Stimulated activated CD8-positive, alpha-beta memory T cell treated with anti-CD3 and anti-CD28 coated beads, Interleukin-7, amount 100 ng/mL, for 24 hours (primary cell): Measurements from ENCODE around the gene COL23A1.

Experiments used
- DNase-seq: peaks from one replicate; pipeline ENCODE4 v3.0.0-alpha.2; 2020; ENCODE audit warnings: low read depth

COL23A1 gene

DNA sequence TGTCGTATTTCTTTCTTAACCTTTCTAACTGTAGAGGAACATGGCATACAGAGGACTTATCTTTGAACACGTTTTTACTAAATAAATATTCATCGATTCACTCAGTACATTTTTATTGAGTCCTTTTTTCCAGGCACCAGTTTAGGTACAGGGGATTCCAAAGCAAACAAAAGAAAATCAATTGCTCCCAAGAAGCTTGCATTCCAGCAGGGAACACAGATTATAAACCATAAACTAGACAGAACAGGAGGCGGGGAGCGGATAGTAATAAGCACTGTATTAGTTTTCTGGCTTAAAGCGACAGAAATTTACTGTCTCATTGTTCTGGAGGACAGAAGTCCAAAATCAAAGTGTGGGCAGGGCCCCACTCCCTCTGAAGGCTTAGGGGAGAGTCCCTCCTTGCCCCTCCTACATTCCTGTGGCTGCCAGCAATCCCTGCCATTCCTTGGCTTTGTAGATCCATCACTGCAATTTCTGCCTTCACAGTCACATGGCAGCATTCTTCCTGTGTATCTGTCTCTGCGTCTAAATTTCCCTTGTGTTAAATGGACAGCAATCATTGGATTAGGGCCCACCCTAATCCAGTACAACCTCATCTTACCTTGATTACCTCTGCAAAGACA, 115.5 kb downstream of the COL23A1 start:
- DNase-seq = no peak

DNA sequence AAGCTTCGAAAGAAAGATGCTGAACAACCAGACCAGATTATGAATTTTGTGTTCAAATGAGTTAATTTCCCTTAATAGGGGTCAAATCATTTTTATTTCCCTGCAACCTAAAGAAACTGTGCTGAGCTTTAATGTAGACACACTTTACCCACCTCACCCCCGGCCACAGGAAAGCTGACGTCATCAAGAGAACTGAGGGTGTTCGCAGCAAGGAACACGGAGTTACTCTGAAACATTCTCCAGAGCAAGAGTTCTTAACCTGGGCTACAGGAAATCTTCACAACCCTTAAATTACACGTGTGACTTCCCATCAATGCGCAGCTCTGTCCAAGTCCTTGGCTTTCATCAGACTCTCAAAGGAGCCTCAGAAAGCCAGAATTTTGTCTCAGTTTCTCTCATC, 116.3 kb downstream of the COL23A1 start:
- DNase-seq = no peak

DNA sequence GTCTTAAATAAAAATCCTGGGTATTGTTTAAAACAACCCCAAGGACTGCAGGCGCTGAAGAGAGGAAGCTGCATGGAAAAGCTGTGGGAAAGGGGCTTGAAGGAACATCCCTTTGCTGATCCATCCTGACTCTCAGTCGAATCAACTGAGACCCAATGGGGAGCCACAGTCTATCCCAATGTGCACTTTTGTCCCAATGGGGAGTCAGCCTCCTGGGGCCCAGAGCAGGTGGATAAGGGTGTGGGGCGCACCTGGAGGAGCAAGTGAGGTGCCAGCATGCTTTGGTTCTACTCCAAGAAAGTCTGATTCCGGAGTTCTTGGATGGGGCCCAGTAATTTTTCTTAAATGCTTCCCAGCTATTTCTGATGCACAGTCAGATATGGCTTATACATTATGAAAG, 118.1 kb downstream of the COL23A1 start:
- no peak for DNase-seq

DNA sequence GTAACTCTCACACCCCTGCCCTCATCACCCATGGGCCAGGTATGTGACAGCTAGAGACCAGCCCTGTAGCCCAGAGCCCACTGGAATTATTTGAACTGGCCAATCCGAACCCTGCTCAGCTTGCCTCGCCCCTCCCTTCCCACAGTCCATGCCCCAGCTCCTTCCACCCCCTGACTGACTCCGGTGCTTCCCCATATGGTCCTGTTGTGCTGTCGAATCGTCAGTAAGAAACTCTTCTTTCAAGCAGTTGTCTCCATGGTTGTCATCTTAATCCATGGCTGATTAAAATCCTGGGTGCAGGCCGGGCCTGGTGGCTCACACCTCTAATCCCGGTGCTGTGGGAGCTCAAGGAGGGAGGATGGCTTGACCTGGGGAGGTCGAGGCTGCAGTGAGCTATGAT, 118.5 kb downstream of the COL23A1 start:
- no peak for DNase-seq

DNA sequence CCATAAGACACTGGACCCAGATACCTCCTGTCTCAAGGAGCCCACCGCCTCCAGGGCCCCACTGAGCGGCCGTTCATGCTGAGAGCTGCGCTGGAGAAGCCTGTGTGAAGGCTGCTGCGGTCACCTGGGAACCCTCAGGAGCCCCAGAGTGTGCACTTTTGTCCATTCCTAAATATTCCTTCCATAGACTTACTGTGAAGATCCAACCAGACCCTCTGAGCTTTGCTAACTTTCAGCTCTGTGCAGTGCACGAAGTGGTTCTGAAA, 119.5 kb downstream of the COL23A1 start:
- no peak for DNase-seq

DNA sequence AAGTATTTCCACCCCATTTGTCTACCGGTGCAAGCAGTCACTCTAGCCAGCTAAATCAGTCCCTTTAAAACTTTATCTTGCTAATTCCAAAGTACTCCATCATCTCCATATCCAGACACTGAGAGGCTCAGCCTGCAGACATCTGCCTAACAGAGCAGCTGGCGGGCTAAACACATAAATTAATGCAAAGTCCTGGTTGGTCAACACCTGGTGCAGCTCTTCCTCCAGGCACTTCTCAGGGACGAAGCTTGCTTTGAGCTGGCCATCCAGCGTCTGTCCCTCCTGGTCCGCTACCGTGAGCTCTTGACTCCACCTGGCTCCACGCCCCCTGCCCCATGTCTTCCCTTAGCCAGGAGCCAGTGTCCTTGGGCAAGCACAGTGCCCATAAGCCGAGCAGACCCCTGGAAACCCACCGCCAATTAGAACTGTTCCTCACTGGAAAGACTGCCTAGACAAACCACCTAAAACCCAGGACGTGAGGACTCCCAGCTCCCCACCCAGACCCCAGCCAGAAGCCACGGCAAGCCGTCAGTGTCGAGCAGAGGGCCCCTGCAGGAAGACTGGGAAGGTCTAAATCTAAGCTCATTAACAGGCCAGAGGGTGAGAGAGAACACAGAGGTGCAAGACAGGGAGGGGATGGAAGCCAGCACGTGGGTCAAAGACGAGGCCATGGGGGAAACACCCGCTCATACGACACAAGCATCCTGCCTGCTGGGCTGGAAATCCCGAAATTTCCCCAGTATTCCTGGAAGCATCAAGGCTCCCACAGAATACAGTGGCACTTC, 120.0 kb downstream of the COL23A1 start:
- DNase-seq = no peak

DNA sequence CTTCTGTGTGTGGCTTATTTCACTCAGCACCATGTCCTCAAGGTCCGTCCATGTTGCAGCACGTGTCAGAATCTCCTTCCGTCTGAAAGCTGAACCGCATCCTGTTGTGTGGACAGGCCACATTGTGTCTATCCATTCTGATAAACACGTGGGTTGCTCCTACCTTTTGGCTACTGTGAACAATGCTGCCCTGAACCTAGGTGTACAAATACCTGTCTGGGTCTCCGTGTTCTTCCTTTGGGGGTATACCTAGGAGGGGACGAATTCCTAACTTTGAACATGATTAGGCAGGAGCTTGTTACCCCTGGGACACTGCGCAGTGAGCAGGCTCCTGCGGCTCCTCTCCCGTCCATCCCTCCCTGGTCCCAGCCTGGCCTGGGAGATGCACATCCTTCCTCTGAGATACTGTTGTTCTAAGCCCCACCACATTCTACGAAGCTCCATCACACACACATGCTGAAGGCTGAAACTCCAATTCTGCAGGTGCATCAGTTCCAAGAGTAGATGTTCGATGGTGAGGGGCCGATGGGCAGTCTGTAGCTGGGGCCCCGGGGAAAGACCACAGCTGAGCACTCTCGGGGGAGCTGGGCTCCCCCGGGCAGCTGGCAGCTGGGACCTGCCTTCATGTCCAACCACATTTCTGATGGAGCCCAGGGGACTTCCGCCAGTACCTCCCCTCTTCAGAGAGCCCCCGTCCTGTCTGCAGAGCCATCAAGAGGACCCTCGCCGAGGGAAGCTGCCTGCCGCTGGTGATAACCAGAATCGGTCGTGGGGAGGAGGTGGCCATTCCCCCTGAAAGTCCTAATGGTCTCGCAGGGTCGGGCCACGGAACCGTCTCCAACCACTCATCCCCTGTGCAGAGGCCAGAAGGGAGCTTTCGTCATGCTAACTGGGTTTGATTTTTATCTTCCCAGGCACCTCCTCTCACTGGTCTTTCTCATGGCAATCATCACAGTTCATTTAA, 120.9 kb downstream of the COL23A1 start:
- DNase-seq = no peak

DNA sequence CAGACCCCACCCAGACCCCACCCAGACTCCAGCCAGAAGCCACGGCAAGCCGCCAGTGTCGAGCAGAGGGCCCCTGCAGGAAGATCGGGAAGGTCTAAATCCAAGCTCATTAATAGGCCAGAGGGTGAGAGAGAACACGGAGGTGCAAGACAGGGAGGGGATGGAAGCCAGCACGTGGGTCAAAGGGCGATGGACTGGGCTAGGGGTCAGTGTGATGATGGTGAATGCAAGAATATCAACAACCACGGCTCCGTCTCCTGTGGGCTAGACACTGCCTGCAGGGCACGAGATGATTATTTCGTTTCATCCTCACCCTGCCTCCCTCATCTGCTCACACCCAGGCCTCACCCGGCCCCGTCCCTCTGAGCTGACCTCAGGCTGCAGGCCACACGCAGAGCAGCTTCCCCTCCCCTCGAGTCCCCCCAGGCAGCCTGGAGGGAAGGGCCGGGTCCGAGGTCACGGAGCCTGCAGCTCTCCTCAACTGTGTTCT, 122.0 kb downstream of the COL23A1 start:
- no peak for DNase-seq

DNA sequence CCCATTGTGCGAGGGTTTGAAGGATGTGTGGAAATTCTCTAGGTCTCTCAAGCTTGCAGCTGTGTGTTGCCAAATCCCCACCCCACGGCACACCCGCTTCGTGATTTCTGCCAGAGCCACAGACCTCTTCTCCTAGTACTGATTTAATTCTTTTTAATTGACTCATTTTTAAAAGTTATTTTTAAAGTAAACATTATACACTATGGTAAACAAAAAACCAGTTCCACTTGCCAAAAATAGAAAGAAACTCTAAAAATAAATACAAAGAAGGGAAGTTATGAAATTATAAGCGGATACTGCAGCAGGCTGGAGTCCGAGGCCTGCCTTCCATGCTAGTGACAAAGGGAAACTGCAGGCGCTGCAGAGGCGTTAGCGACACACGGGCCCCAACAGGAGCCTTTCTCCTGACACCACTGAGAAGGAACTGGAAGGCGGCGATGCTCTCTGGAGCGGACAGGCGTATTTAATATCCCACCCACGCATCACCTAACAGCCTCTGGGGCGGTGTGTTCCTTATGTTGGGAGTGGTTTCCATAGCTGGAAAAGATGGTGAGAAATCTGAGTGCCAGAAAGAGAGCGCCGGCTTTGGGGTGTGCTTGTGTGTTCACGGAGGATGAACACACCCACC, 122.5 kb downstream of the COL23A1 start:
- DNase-seq = no peak

DNA sequence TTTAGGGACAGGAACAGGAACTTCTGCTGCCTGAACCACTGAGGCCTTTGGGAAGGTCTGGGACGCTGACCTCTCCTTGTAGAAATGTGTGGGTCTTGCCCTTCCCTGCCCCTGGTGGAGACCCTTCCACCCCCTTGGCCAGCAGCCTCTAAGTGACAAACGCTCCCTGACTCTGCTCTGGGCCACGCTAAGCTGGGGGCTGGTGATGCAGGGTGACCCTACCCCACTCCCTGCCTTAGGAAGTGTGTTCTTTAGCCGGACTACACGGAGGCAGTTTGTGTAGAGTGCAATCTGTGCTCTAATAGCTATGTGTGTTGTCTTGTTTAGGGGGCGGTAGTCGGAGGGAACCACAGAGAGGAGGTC, 123.0 kb downstream of the COL23A1 start:
- no peak for DNase-seq

DNA sequence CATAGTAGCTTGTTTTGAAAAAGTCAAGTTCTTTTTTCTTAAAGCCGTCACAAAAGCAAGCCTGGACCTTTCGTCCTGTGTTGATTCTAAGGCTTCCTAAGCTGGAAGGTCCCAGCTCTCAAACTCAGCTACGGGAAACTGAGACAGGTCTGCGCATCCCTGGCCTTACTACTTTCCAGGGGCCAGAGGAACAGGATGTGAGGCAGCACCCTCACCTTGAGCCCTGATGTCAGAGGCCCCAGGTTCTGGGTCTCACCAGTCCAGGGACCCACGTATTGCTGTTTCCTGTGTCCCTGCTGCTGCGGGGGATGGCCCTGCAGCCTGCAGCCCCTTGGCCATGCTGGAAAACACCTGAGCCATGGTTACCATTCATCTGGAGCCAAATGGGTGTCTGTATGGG, 123.9 kb downstream of the COL23A1 start:
- no peak for DNase-seq

DNA sequence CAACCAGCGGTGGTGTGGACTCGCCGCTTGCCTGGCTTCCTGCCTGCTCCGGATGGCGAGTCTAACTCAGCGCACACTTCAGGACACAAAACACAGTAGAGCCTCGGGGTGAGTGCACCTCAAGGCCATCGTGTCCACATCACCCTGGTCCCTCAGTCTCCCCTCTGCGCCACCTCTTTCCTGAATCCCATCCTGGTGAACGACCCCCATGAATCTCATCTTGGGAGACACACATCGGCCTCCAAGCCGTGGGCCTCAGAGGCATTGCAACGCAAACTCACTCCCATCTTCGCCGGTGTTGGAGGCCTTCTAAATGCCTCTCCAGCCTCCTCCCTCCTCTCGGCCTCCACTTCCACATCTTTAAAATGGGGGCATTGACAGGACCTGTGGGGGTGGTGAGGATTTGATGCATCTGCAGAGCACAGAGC, 124.3 kb downstream of the COL23A1 start:
- DNase-seq = no peak

DNA sequence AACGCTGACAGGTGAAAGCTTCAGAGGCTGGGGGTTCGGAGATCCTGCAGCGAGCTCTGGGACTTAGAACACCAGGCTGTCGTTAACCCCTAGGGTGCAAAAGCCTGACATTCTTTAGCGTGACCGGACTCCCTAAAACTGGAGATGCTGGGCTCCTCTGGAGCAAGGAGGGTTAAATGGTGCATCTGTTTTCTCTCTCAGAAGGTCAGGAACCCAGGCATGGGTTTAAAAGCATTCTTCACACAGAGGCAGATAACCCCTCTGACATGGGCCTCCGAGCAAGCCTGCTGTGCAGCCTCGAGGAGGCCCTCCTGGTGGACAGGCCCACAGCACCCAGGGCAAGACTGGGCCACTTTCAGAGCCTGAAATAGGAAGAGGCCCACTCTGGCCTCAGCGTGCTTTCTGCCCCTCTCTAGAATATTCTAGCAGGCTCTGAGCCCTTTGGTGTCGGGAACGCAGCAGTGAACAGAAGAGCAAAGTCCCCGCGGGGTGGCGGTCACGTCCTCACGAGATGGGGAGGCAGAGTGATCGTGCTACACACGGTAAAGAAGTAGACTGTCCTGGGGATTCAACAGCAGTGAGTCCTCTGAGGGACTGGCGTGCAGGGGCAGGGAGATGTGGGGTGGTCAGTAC, 124.8 kb downstream of the COL23A1 start:
- no peak for DNase-seq

DNA sequence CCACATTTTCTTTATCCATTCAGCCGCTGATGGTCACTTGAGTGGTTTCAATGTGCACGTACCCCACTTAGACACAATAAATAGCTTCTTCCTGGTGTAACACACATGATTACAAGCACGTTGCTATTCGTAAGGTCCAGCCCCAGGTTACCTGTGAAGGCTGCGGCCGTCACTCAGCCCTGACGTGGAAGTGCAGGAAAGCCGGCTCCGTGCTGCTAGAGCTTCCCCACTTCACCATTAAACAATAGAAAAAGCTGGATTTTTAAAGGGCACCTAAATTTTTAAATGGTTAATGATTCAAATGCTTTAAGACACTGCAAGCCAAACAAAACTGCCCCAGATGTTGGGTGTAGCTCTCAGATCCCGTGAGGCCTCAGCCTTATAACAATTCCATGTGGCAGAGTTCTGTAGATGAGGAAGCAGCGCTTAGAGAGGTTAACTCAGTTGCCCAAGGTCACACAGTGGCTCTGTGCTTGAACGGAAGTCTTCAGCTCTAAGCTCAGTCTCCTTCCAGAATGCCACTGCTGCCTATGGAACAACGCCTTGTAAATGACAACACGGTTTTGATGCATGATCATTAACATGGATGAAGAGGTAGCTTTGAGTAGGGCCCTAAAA, 125.7 kb downstream of the COL23A1 start:
- no peak for DNase-seq

DNA sequence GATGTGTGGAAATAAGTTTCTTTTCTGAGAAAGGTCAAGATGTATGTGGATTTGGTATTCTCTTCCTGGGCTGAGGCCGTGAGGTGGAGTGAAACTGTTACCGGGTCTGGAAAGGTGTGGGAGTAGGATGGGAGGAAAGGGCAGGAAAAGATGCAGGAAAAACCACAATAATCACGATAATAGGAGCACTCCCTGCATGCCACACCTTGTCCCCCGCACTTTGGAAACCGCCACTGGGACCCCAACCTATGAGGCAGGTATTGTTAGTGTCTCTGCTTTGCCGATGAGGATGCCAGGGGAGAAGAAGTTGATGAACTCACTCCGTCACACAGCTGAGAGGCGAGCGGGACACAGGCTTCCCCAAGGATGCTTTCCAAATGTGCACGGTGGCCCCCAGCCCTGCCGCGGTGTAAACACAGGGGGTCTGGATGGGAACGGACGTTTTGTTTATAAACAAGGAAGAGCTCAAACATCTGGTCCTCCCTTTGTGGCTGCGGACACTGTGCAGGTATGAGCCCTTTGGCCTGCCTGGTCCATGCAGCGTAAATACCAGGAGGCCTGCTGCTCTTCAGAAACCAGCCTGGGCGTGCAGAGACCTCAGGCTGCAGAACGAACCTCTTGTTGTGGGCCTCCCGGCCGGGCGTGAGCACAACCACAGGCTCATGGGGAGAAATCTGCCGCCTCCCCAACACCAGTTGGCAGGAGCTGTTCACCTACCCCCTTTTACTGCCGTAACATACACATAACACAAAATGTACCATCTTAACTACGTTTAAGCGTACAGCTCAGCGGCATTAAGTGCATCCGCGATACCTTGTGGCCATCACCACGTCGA, 126.7 kb downstream of the COL23A1 start:
- DNase-seq = no peak

DNA sequence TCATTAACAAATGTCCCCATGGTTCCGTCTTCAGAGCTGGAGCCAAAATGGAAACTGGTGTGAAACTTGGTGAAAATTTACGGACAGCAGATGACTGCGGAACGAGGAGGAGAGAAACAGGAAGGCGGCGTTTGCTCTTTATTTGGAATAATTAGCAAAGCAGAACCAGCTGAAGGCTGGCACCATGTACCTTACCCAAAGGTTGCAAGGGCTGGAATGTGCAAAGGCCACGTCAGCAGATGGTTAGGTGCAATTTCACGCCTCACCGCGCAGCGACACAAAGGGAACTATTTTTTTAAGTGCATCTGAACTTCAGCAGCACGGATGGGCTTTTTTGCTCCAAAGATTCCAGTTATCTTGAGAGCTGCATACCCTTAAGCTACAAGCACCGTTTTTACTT, 127.4 kb downstream of the COL23A1 start:
- no peak for DNase-seq

DNA sequence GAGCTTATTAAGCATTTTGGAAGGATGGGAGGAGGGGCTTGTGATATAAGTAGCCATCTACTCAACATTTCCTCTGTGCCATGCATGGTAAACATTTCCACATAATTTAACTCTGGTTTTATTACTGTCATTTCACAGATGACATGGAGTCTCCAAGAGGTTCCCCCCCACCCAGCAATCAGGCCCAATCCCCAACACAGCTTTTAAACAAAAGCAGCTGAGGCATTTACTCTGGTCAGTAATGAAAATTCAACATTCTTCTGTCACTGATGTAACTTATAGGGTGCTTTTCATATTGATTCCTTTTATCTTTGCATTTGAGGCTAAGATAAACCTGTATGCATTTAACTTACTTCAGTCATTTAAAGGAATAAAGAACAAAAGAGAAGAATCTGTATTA, 128.1 kb downstream of the COL23A1 start:
- no peak for DNase-seq

DNA sequence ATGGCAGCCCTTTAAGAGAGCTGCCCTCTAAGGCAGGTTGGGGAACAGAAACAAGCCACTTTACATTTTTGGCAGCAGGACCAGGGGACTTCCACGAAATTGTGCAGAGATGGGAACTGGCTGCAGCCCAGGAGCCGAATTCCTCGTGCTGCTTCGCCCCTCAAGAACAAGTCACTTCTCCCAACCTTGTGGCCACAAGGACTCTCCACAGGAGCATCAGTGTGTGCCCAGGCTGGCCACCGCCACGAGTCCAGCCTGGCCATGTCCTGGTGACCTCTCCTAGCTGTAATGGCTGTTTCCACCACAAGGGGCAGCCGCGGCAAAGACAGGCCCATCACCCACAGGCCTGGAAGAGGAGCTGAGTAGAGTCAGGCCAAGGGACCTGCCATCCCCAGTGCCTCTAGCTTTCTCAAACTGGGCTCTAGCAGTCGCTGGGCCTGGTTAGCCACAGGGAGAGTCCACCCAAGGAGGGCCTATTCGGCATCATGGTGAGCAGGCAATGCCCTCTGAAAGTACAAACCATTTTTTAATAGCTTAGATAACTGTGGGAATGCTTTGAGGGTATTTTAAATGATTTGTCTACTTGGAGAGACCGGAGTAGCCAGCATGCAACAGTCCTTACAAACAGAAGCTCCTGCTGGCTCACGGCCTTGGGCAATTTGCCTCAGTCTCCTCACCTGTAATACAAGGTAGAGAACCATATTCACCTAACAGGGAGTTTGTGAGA, 129.0 kb downstream of the COL23A1 start:
- DNase-seq = no peak

DNA sequence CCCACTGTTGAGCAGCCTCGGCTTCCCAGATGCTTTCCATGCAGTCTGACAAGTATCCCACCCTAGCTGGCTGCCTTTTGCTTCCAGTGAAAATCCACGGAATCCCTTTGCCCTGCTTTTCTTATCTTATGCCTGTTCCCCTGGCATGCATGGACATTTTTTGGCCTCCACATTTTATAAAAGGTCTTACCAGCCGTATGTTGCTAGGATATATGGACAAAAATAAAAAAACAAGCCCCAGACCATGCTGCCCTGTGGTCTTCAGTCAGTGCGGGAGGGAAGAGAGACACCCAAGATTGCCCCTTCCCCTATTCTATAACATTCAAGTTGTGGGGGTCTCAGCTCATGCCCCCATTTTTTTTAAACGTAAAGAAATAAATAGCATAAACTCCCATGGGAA, 129.6 kb downstream of the COL23A1 start:
- no peak for DNase-seq

DNA sequence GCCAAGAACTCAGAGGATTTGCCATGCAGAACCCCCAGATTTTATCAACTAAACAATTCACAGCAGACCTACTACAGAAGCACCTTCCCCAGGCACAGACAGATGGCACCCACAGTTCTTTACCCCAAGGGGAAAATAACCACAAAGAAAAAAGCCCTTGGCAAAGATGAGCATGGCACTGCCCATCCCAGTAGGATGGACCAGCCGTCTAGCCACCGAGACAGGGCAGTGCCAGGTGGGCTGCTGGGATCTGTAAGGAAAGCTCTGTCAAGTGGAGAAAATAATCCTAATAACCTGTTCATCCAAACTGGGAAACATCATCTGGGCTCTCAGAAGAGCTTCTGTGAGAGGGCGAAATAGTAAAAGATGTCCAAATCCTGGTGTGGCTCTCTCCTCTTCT, 130.0 kb downstream of the COL23A1 start:
- DNase-seq = no peak
